Hypothalamus (tissue), 51 donors: Measurements from ENCODE around the gene PLA2G3.
"Not testable (repeated sequence)": the region's sequence is repeated elsewhere in the genome, so short reads cannot be mapped to it uniquely, and the experiment has no call there.

Experiments
- DNase-seq, 51 donors: peaks; one replicate each; lab custom pipeline; 2025; lab: John Stamatoyannopoulos, UW

PLA2G3 gene

DNA sequence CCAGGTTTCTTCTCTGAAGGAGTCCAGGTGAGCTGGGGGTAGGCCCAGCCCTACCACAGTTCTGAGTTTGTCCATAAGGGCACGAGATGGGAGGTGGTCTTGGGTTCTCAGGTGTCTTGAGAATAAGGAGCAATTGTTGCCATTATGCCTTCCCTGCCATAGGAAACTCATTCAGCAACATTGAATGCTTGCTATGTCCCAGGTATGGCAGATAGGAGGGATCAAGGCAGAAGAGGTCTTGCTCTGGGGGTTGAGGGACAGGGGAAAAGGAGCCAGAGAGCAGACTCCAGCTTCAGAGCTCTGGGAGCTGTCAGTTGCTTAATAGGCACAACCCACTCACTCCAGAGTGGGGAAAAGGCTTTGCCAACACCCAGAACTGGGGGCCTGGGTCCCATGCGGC is 37.2 kb downstream of the PLA2G3 start:
- DNase-seq, result no peak

DNA sequence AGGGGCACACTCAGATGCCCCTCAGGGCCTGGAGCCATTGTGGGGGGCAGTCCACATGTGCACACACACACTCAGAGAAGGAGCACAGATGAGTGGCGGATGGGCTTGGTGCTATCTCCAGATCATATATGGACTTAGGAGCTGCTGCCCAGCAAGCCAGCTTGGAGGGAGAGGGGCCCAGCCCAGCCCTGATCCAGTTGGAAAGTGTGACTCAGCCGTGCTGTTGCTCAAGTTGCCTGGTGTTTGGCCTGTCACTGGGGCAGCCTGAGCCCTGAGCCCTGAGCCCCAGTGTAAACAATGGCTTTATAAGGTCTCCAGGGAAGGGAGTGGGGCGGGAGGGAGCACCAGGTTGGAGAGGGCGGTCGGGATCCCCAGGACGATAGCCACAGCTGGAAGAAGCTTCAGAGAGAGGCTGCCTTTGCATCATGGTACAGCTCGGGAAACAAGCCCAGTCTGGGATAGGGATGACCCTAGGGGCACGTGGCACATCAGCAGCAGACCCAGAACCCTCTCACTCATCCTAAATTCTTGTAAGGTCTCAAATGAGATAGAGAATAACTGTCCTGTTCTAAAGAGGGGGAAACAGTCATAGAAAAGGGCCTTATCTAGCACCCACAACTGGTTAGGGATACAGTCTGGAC is 37.7 kb downstream of the PLA2G3 start:
- DNase-seq, result no peak

GRCh38 chr22:31100762-31101525 is 39.4 kb downstream of the PLA2G3 start:
- no peak for DNase-seq

GRCh38 chr22:31099841-31100761 is 40.2 kb downstream of the PLA2G3 start:
- no peak for DNase-seq

GRCh38 chr22:31099386-31099785 is 40.9 kb downstream of the PLA2G3 start:
- DNase-seq, result no peak

DNA sequence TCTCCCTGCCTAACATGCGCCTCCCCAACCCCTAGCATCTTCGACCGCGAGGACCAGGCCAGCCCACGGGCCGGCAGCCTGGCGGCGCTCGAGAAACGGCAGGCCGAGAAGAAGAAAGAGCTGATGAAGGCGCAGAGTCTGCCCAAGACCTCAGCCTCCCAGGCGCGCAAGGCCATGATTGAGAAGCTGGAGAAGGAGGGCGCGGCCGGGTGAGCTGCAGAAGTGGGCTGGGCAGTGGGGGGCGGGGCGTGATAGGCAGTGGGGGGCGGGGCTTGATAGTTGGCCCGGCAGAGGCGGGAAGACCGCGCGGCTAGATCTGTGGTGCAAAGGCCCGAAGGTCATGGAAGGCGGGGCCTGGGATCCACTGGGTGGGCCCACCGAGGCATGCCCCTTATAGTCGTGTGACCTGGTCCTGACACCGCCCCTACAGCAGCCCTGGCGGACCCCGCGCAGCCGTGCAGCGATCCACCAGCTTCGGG is 41.6 kb downstream of the PLA2G3 start:
- peak in 5 of 51 donors; percentile 15 to 37 (median 22) for DNase-seq

DNA sequence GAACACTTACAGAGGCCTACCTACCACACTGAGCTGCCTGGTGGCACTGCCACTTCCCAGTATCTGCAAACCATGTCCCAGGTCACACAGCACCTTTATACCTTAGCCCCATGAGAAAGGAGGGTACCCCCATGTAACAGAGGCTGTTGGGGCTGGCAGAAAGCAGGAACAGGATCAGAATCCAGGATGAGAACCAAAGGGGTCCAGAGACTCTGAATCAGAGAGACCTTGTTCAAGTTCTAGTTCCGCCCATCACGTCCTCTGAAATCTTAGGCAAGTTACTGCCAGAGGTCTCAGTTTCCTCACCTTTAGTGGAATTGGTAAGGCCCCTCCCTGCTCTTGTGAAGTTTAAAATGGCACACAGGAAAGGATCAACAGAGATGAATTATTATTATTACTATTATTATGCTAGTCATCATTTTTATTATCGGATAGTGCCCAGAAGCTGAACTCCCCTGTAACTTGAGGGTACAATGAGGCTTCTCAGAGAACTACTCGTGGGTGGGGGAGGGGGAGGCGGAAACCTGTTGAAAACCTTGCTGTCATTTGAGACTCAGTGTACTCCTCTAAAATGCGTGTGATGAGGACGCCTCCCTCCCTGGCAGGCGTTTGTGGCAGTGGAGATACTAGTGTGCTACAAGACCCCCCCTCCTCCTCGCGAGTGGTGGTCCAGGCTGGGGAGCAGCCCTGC is 42.2 kb downstream of the PLA2G3 start:
- no peak for DNase-seq

- DNase-seq, result not testable (repeated sequence)
Measured at GRCh38 chr22:31097539-31097938, 42.8 kb downstream of the PLA2G3 start.

DNA sequence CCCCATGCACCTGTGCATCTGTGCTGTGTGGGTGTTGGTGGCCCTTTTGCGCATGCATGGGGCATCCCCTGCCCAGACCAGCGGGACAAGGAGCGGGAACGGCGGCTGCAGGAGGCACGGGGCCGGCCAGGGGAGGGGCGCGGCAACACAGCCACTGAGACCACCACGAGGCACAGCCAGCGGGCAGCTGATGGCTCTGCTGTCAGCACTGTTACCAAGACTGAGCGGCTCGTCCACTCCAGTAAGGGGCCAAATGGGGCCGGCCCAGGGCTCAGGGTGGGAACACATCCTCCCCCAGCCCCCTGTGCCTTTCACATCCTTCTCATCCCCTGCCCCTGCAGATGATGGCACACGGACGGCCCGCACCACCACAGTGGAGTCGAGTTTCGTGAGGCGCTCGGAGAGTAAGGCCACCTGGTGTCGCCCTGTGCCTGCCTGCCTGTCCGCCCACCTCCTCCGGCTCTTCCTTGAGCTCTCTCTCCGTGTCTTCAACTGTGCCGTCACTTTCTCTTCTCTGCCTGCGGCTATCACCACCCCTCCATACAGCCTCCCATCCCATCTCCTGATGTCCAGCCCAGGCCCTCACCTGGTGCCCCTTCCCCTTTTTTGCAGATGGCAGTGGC is 43.5 kb downstream of the PLA2G3 start:
- DNase-seq, result no peak

GRCh38 chr22:31095637-31096249 is 44.6 kb downstream of the PLA2G3 start:
- no peak for DNase-seq

GRCh38 chr22:31094741-31095140 is 45.6 kb downstream of the PLA2G3 start:
- no peak for DNase-seq

DNA sequence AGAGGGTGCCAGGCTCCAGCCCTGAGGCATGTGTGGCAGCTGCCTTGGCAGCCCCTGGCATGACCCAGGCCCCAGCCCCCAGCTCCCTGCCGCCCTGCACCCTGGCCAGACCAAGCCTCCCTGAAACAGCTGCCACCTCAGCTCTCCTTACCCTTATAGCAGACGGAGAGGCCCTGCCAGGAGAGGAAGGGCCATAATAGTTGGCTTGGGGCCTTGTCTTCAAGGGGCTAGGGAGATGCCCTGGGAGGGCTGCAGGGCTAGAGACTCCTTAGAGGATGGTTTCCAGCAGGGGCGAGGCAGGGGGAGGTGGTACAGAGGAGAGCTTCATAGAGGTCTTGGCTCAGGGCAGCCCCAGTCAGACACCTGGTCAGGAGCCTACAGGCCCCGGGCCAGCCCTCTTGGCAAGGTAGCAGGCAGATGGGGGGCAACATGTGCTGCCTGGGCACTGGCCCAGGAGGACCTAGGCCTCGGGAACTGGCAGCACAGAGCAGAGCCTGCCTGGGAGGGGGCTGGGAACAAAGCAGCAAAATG is 46.2 kb downstream of the PLA2G3 start:
- peak in 23 of 51 donors; percentile 15 to 68 (median 41) for DNase-seq

DNA sequence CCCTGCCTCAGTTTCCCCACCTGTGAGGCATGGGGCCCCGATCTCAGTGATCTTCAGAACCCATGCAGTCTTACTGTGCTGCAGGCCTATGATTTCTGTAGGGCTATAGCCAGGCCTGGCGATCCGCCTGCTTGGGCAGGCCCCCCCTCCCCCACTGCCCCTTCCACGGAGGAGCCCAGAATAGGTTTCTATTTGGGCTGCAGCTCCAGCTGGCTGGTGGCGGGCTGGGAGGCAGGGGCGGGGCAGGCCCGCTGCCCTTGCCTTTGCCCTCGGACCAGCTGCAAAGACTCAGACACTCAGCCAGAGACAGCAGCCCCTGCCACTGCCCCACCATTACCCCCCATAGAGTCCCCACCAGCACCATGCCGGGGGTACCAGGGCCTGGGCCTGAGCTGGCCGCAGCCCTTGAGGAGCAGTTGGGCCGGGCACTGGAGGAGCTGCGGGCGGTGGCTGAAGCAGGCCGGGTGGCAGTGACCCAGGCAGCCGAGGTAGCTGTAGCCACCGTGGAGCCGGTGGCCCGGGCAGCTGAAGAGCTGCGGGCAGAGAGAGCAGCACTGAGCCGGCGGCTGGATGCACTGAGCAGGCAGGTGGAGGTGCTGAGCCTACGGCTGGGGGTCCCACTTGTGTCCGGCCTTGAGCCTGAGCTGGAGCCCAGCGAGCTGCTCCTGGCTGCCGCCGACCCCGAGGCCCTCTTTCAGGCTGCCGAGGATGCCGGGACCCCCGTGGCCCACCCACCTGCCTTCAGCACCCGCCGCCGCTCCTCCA is 47.0 kb downstream of the PLA2G3 start:
- DNase-seq, result peak in 31 of 51 donors; percentile 16 to 77 (median 51)

DNA sequence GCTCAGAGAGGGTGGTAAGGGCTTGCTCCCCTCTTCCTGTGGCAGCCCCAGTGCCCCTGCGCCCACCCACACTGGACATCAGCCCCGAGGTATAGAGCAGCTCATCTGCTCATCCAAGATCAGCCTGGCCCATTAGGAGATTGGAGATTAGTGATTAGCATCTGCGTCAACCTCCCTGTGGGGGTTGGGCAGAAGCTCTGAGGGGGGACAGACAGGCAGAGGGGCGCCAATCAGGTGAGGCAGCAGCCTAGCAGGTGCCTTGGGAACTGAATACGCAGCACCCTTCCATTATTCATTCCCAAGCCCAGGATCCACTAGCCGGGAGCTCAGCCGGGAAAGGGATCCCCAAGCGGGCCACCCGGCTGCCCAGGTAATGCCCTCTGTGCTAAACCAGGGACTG is 48.1 kb downstream of the PLA2G3 start:
- no peak for DNase-seq

DNA sequence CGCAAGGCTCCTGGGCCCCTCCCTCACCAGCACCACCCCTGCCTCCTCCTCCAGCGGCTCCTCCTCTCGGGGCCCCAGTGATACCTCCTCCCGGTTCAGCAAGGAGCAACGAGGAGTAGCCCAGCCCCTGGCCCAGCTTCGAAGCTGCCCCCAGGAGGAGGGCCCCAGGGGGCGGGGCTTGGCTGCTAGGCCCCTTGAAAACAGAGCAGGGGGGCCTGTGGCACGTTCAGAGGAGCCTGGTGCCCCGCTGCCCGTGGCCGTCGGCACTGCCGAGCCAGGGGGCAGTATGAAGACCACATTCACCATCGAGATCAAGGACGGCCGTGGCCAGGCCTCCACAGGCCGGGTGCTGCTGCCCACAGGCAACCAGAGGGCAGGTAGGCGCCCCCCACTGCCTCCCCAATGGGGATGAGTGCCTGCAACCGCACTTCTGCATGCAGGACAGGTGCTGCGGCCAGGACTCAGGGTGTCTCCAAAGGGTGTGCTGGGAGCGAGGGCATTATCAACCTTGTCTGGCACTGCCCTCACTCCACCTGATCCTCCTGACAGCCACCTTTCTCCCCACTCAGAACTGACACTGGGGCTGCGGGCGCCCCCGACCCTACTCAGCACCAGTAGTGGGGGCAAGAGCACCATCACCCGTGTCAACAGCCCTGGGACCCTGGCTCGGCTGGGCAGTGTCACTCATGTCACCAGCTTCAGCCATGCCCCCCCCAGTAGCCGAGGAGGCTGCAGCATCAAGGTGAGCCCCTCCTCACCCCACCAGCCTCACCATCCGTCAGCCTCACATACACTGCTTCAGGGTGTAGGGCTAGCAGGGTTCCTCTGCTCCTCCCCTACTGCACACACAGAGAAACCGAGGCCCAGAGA is 49.0 kb downstream of the PLA2G3 start:
- no peak for DNase-seq

DNA sequence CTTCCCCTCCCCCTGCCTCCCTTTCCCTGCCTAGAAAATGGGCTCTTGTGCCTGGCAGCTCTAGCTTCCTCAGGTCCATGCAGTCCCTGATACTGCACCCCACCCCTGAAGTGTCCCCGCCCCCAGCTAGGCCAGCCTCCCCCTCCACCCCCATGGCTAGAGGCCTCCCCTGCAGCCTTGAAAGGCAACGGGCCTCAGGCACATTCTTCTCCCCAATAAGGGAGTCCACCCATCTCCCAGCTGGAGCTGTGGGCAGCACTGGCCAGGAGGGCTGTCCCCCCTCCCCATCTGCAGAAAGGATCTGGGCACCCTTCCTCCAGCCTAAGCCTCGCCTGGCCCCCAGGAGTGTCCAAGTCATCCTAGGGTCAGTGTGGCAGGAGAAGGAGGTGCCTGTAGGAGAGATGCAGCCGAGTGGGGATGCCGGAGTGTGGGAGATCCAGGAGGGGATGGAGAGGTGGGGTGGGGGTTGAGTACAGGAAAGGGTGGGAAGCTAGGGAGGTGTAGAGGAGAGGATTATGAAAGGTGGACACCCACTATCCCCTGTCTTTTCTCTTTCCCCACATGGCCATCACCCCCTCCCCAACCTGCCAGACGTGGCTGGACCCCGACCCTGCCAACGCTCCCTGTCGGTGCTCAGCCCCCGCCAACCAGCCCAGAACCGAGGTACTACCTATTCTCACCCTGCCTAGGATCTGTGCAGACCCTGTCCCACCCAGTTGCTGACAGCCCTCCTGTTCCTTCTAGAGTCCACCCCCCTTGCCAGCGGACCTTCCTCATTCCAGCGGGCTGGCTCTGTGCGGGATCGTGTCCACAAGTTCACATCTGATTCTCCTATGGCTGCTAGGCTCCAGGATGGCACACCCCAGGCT is 49.9 kb downstream of the PLA2G3 start:
- DNase-seq, result no peak
